ENCODE measurements around the gene ABCB1.

Gene ABCB1

GRCh38 chr7:87517136-87517815, 83.4 kb downstream of the ABCB1 start:
- no peak for DNase-seq (ENCODE audit: low read depth in 1 of 2, low spot score in 1 of 2)

GRCh38 chr7:87513735-87514335, 86.8 kb downstream of the ABCB1 start:
- no peak for DNase-seq (ENCODE audit: low read depth in 1 of 2, low spot score in 1 of 2)

- no peak for DNase-seq (ENCODE audit: low read depth in 1 of 2, low spot score in 1 of 2)
Observed at GRCh38 chr7:87512906-87513305, 87.8 kb downstream of the ABCB1 start.

DNA sequence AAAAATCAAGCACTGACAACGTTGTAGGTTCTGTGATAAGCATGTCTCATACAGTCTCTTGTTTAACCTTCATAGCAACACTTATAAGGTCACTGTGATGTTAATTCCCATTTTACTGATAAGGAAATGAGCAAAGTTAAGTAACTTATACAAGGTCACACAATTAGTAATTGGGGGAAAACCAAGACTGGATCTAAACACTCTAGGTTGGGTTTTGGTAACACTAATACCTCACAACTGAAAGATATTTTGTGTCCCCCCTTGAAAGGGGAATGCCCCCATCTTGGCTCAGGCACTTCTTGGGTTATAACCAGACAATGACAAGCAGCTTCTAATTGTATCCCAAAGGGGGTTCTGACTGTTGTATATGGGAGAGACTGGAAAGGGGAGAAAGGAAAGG, 89.2 kb downstream of the ABCB1 start:
- no peak for DNase-seq (ENCODE audit: low read depth in 1 of 2, low spot score in 1 of 2)

GRCh38 chr7:87510411-87510875, 90.2 kb downstream of the ABCB1 start:
- DNase-seq (ENCODE audit: low read depth in 1 of 2, low spot score in 1 of 2), result no peak

- no peak for DNase-seq (ENCODE audit: low read depth in 1 of 2, low spot score in 1 of 2)
Observed at GRCh38 chr7:87507446-87507845, 93.2 kb downstream of the ABCB1 start.

DNA sequence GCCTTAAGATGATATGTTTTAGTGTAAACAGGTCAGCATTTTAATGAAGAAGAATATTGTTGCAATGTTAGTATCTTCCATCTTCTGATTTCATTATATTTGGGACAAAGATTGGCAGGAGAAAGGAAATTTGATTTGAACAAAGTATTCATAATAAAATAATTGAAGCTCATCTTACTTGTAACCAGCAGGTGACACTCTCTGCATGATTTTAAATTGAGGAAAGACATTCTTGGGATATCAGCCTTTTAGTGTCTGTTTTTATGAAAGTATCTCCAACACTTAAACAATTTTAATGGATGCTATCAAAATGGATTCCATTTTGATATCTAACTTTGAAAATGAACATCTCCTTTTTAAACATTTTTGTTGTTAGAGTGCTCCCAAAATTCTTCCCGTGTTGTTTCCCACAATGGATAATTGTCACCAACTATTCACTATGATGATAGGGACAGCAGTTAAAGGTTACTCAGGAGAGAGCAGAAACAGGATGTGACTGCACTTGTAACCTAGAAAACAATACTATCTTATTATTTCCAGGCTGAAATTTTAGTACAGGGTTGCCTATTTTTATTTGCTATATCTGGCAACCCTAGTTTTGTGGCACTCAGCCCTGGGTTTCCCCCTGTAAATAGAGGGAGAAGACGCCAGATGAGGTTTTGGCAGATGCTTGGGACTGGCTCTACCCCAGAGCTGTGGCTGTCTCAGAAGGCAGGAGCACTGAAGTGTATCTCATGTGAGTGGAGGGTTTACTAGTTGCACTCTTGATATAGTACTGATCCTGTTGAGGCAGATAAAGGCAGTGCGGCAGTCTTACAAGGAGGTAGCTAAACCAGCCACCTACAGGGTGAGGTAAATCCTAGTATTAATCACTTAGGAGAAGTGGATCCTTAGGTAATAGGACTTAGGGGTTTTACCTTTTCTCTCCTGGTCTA, 94.2 kb downstream of the ABCB1 start:
- DNase-seq (ENCODE audit: low read depth in 1 of 2, low spot score in 1 of 2), result no peak

DNA sequence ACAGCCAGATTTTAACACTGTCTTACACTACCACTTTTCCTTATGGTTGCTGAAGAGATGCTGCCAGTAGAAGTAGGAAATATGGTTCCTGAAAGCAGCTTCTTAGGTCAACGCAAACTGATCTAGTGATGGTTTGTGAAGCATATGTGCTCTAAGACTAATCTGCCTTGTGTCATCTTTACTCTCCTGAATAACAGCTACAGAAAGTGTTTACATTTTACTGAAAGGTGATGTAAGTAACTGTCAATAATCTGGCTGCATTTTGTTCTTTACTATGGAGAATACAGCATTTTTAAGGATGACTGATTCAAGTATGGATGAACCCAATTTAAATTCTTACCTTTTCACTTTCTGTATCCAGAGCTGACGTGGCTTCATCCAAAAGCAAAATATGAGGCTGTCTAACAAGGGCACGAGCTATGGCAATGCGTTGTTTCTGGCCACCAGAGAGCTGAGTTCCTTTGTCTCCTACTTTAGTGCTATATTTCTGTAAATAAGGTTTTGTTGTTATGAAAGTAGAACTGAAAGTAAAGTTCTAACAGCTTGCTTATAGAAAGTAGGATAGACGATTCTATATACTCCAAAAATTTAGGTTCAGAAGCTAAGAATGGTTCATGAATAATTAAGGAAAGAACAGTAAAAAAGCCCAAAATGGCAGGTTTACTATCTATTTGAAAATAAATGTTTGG, 95.0 kb downstream of the ABCB1 start:
- no peak for DNase-seq (ENCODE audit: low read depth in 1 of 2, low spot score in 1 of 2)

- DNase-seq (ENCODE audit: low read depth in 1 of 2, low spot score in 1 of 2), result no peak
Observed at GRCh38 chr7:87505122-87505521, 95.6 kb downstream of the ABCB1 start.

DNA sequence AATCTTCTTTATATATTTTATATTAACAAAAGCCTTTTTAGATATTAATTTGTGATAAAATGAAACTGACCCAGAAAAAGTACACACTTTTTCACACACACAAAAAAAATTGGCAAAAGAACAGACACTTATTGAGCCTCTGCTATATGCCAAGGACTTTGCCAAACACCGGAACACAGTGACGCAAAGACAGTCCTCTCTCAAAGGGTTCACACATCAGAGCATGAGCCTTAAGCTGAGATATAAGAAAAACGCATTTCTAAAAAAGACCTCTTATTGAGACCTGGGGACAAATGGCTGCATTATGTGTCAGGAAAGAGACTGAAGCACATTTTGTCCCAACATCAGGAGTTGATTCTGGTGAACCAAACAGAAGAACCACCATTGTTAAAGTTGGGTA, 101.2 kb downstream of the ABCB1 start:
- DNase-seq (ENCODE audit: low read depth in 1 of 2, low spot score in 1 of 2), result no peak

DNA sequence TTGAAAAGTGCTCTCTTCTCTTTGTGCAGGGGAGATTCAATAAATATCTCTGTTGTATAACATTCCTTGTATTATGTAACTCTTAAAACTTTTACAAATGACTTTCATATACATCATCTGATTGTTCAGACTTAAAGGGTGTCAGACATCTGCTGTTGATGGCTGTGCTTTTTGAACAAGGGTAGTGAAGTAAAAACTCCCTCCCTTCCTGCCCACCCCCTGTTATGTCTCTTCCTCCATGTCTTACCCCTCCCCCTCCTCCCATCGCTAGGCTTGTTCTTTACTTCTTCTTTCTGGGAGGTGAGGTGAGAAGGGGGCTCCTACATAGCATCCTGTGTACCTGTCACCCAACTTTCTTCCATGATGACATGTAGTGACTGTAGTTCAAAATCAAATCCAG, 101.8 kb downstream of the ABCB1 start:
- DNase-seq (ENCODE audit: low read depth in 1 of 2, low spot score in 1 of 2), result no peak

DNA sequence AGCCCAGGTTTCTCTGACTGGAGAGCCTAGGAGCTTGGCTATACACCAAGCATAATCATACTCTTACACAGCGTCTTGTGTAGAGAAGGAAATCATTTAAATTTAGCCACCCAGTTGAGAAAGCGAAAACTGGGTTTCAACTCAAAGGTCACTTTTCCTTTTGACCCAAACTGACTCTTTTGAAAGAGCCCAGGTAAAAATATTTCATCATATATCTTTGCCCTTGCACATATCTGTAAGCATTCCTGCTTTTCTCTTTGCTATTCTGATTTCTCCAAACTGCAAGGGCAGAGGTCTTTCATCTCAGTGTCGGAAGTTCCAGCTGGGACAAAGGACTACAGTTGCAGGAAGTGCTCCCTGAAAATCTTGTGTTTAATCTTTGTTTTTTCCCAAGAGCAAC, 103.2 kb downstream of the ABCB1 start:
- DNase-seq (ENCODE audit: low read depth in 1 of 2, low spot score in 1 of 2), result no peak

GRCh38 chr7:87495366-87495765, 105.3 kb downstream of the ABCB1 start:
- no peak for DNase-seq (ENCODE audit: low read depth in 1 of 2, low spot score in 1 of 2)

DNA sequence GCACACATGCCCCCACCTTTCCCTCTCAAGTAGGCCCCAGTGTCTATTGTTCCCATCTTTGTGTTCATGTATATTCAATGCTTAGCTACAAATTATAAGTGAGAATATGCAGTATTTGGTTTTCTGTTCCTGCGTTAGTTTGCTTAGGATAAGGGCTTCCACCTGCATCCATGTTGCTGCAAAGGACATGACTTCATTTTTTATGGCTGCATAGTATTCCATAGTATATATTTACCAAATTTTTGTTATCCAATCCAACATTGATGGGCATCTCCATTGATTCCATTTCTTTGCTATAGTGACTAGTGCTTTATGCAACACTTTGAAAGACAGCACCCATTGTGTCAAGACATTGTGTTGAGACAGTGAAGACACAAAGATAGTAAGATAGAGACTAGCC, 106.2 kb downstream of the ABCB1 start:
- DNase-seq (ENCODE audit: low read depth in 1 of 2, low spot score in 1 of 2), result no peak

DNA sequence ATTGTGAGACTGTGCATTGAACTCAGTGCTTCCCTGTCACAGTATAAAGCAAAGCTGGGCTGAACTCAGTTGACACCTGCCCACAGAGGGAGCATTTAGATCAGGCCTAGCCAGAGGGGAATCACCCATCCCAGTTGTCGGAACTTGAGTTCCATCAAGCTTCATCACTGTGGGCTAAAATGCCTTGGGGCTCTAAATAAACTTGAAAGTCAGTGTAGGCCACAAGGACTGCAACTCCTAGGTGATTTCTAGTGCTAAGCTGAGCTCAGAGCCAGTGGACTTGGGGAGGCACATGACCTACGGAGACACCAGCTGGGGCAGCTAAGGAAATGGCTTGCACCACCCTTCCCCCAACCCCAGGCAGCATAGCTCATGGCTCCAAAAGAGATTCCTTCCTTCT, 117.6 kb downstream of the ABCB1 start:
- DNase-seq (ENCODE audit: low read depth in 1 of 2, low spot score in 1 of 2), result no peak

DNA sequence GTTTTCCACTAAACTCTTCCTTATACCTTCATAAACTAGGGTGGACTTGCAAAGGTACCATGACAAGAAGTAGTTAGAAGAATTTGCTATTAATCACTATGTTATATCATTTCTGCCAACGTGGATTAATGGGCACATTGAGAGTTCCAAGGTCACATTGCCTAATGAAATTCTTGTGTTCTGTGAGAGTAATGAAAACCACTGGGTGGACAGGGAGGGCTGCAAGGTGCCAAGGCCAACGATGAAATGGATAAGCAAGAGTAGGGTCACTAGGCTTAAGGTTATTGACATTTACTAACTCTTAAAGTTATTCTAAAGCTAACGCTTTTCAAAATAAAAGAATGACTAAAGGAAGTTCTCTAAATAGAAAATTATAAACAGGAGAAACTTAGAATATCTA, 118.6 kb downstream of the ABCB1 start:
- DNase-seq (ENCODE audit: low read depth in 1 of 2, low spot score in 1 of 2), result no peak

DNA sequence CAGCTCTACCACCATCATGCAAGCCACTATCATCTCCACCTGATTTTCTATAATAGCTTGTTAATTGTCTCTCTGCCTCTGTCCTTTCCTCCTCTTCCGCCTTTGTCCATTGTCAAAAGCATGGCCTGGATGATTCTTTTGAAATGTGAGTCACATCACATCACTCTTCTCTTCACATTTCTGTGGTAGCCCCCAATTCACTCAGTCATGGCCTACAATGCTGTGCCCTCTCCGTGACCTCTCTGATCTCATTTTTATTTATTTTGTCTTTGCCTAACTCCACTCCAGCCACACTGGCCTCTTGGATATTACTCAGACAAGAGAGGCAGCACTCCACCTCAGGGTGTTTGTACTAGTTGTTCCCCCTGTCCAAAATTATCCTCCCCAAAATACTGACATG, 120.3 kb downstream of the ABCB1 start:
- no peak for DNase-seq (ENCODE audit: low read depth in 1 of 2, low spot score in 1 of 2)

DNA sequence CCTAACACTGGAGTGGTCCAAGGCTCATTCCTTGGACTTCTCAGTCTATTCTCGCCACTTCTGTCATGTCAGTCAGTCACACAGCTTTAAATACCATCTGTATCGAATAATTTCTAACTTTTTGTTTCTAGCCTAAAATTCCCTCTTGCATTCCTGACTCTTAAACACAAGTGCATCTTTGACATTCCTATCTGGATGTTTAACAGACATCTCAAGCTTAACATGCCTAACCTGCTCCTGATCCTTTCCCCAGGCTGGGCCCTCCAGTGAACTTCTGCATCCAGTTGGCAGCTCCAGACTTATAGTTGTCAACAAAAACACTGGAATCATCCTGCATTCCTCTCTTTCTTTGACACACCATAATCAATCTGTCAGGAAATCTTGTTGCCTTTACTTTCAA, 120.7 kb downstream of the ABCB1 start:
- no peak for DNase-seq (ENCODE audit: low read depth in 1 of 2, low spot score in 1 of 2)

GRCh38 chr7:87476179-87476557, 124.5 kb downstream of the ABCB1 start:
- no peak for DNase-seq (ENCODE audit: low read depth in 1 of 2, low spot score in 1 of 2)

- DNase-seq (ENCODE audit: low read depth in 1 of 2, low spot score in 1 of 2), result no peak
Observed at GRCh38 chr7:87475359-87476178, 125.1 kb downstream of the ABCB1 start, which contains the start of gene ABCB4. TSS of gene ABCB4 (minus strand) at chr7:87475680. CDS start at chr7:87475465, 215 bp downstream.
